Astrocyte (in vitro differentiated cells and primary cell): ENCODE measurements around the gene CCDC14. TPM values are rescaled to one million over a fixed set of nuclear protein-coding genes. Genes with fewer than 3 reads are reported as not detected.

Experiments
- DNase-seq: peaks from one replicate; pipeline ENCODE4 v3.0.0-alpha.2; 2010; ENCODE audit warnings: low read depth
- FAIRE-seq: peaks from 2 replicates; lab custom pipeline; 2011; peaks lifted over from hg19 to GRCh38; lab: Jason Lieb, UNC
- H2AFZ ChIP-seq: 2 replicates; pipeline ENCODE4 v1.6.0; 2012; ENCODE audit warnings: low read depth, low read length, inconsistent platforms
- H3K27ac ChIP-seq: 2 replicates; pipeline ENCODE4 v1.5.1; 2011; ENCODE audit warnings: low read depth, low read length, inconsistent platforms
- H3K27me3 ChIP-seq: 2 replicates; pipeline ENCODE4 v1.6.0; 2011; ENCODE audit warnings: low read length, inconsistent platforms; ENCODE audit not compliant: insufficient read depth
- H3K36me3 ChIP-seq: 2 replicates; pipeline ENCODE4 v1.5.1; 2011; ENCODE audit warnings: low read length, inconsistent platforms; ENCODE audit not compliant: insufficient read depth
- H3K4me1 ChIP-seq: 2 replicates; pipeline ENCODE4 v1.5.1; 2011; ENCODE audit warnings: low read length, inconsistent platforms; ENCODE audit not compliant: insufficient read depth
- H3K4me2 ChIP-seq: 2 replicates; pipeline ENCODE4 v1.6.0; 2012; ENCODE audit warnings: low read length, inconsistent platforms
- H3K4me3 ChIP-seq: 2 replicates; pipeline ENCODE4 v1.5.1; 2011; ENCODE audit warnings: low read depth, mild to moderate bottlenecking, low read length, inconsistent platforms; ENCODE audit not compliant: insufficient read depth
- H3K79me2 ChIP-seq: 2 replicates; pipeline ENCODE4 v1.6.0; 2012; ENCODE audit warnings: mild to moderate bottlenecking, low read length, inconsistent platforms; ENCODE audit not compliant: insufficient read depth
- H3K9ac ChIP-seq: 2 replicates; pipeline ENCODE4 v1.6.0; 2012; ENCODE audit warnings: mild to moderate bottlenecking, low read length, inconsistent platforms
- H3K9me3 ChIP-seq: 2 replicates; pipeline ENCODE4 v1.5.1; 2012; ENCODE audit warnings: low read depth, mild to moderate bottlenecking, low read length, inconsistent platforms; ENCODE audit not compliant: insufficient read depth
- H4K20me1 ChIP-seq: 2 replicates; pipeline ENCODE4 v1.6.0; 2012; ENCODE audit warnings: low read length, inconsistent platforms; ENCODE audit not compliant: insufficient read depth
- H3K27ac Mint-ChIP-seq: one replicate; pipeline ENCODE4 v1.8.0; 2021; ENCODE audit warnings: mild to moderate bottlenecking, mixed read lengths; ENCODE audit not compliant: unreplicated experiment
- H3K27me3 Mint-ChIP-seq: one replicate; pipeline ENCODE4 v1.8.0; 2021; ENCODE audit warnings: low read depth, mixed read lengths; ENCODE audit not compliant: unreplicated experiment
- H3K36me3 Mint-ChIP-seq: one replicate; pipeline ENCODE4 v1.8.0; 2021; ENCODE audit warnings: low read depth, mixed read lengths; ENCODE audit not compliant: unreplicated experiment
- H3K4me1 Mint-ChIP-seq: one replicate; pipeline ENCODE4 v1.8.0; 2021; ENCODE audit warnings: low read depth, mixed read lengths; ENCODE audit not compliant: unreplicated experiment
- H3K4me3 Mint-ChIP-seq: one replicate; pipeline ENCODE4 v1.8.0; 2021; ENCODE audit warnings: mild to moderate bottlenecking, moderate library complexity, mixed read lengths; ENCODE audit not compliant: unreplicated experiment
- H3K9me3 Mint-ChIP-seq: one replicate; pipeline ENCODE4 v1.8.0; 2021; ENCODE audit warnings: mild to moderate bottlenecking, mixed read lengths; ENCODE audit not compliant: unreplicated experiment
- CTCF ChIP-seq: IDR thresholded peaks from 2 replicates; pipeline ENCODE4 v1.5.1; 2011; ENCODE audit warnings: low read depth, mild to moderate bottlenecking, inconsistent platforms, low read length, moderate library complexity; ENCODE audit not compliant: insufficient read depth
- EZH2 ChIP-seq: IDR thresholded peaks from 2 replicates; pipeline ENCODE4 v1.6.1; 2012; ENCODE audit warnings: mild to moderate bottlenecking, low read length, inconsistent platforms; ENCODE audit not compliant: insufficient read depth
- total RNA-seq: library from RNA; stranded (reverse); gene quantifications from 2 replicates; pipeline ENCODE4 v1.2.1, GENCODE V29; 2021

The CCDC14 gene
- total RNA-seq, 1 donor from 2014 or later = 35.8 TPM

- peak; percentile 96 for DNase-seq
- no peak for FAIRE-seq
- Mint-ChIP-seq H3K9me3 (peaks cover 1% of the 10 kb centered on the region), H3K36me3 (peaks cover 2% of the 10 kb centered on the region), H3K27ac (peak within 1 kb of the TSS; percentile 77), H3K4me1 (peaks cover 9% of the 10 kb centered on the region), H3K4me3 (peak within 1 kb of the TSS; percentile 87), H3K27me3 (peaks cover 2% of the 10 kb centered on the region)
- peak within 1 kb of the TSS; percentile 19 for H3K27ac ChIP-seq
- H3K4me3 ChIP-seq = peak within 1 kb of the TSS; percentile 72
- peak within 1 kb of the TSS; percentile 86 for H3K9ac ChIP-seq
- peaks cover 13% of the 10 kb centered on the region for H4K20me1 ChIP-seq
- H3K27me3 ChIP-seq = no peaks in the 10 kb centered on the region
- no peaks in the 10 kb centered on the region for H3K9me3 ChIP-seq
- H2AFZ ChIP-seq = peak within 1 kb of the TSS; percentile 93
- TF ChIP-seq EZH2 (no peak), CTCF (no peak)
- peaks cover 22% of the 10 kb centered on the region for H3K4me1 ChIP-seq
- peaks cover under 1% of the 10 kb centered on the region for H3K36me3 ChIP-seq
- H3K79me2 ChIP-seq = peaks cover 44% of the 10 kb centered on the region
- peak within 1 kb of the TSS; percentile 87 for H3K4me2 ChIP-seq
Observed at GRCh38 chr3:123884203-123884831, 76.7 kb downstream of the CCDC14 start, which contains the start of gene MYLK. TSS of gene MYLK (minus strand) at chr3:123884332. CDS start at chr3:123793841, 90,491 bp downstream.

- peak overlapping the region; percentile 78 for H2AFZ ChIP-seq
- H3K27me3 Mint-ChIP-seq = peaks cover 2% of the 10 kb centered on the region
Observed at GRCh38 chr3:123883701-123884202, 77.3 kb downstream of the CCDC14 start.

More at GRCh38 chr3:123883701-123884202, 77.3 kb downstream of the CCDC14 start:
- peak overlapping the region; percentile 72 for H3K4me3 ChIP-seq
- peaks cover under 1% of the 10 kb centered on the region for H3K9me3 Mint-ChIP-seq
- peaks cover 50% of the 10 kb centered on the region for H3K79me2 ChIP-seq
- no peak for TF ChIP-seq EZH2
- TF ChIP-seq CTCF = no peak
- FAIRE-seq = no peak
- H4K20me1 ChIP-seq = peaks cover 13% of the 10 kb centered on the region
- peak overlapping the region; percentile 87 for H3K4me2 ChIP-seq
- H3K27ac ChIP-seq = peak overlapping the region; percentile 19
- H3K36me3 Mint-ChIP-seq = peaks cover 5% of the 10 kb centered on the region
- H3K27me3 ChIP-seq = no peaks in the 10 kb centered on the region
- peaks cover 9% of the 10 kb centered on the region for H3K4me1 Mint-ChIP-seq
- DNase-seq = no peak
- peak overlapping the region; percentile 34 for H3K27ac Mint-ChIP-seq
- no peaks in the 10 kb centered on the region for H3K9me3 ChIP-seq
- peak overlapping the region; percentile 87 for H3K4me3 Mint-ChIP-seq
- H3K36me3 ChIP-seq = peaks cover 2% of the 10 kb centered on the region
- H3K4me1 ChIP-seq = peaks cover 22% of the 10 kb centered on the region
- H3K9ac ChIP-seq = peak overlapping the region; percentile 86
